K562 (cell line): ENCODE results near the gene KCNK4. TPM values are rescaled to one million over a fixed set of nuclear protein-coding genes. Genes with fewer than 3 reads are reported as not detected.

Source experiments
- ATAC-seq: fragments of 200-7000 bp; cut with Tn5 transposase; 3 replicates; pipeline ENCODE4 v1.9.1; 2020; ENCODE audit warnings: moderate library complexity
- BruUV-seq: library from RNA; stranded (reverse); fragments of 400-500 nt; replicated peaks from 2 replicates; lab custom pipeline; 2021; lab: Mats Ljungman, UMichigan
- CTCF ChIA-PET: fragments of 300-600 bp; formaldehyde crosslinking; extraction: SDS; loops from one replicate; lab custom pipeline; 2021; ENCODE audit warnings: low intra/inter-chr PET ratio; lab: Yijun Ruan, JAX
- POLR2A ChIA-PET: fragments of 300-600, 350-650 bp; sonication (Branson Sonifier 250); formaldehyde crosslinking; extraction: SDS; loops from one replicate; lab custom pipeline; 2021; ENCODE audit warnings: antibody characterized with exemption, inconsistent platforms; lab: Yijun Ruan, JAX
- DNase-seq, 4 experiments: peaks; one replicate each; pipeline versions ENCODE4 v3.0.0 to v3.0.0-alpha.2; 2011 to 2018; ENCODE audit warnings: low spot score in 3 of 4, mixed read lengths in 3 of 4; ENCODE audit errors: extremely low read depth in 1 of 4
- FAIRE-seq: peaks from 2 replicates; lab custom pipeline; 2011; peaks lifted over from hg19 to GRCh38; lab: Jason Lieb, UNC
- H2AFZ ChIP-seq: 2 replicates; pipeline ENCODE4 v1.6.0; 2011; ENCODE audit warnings: low read depth, low read length, control low read depth, inconsistent platforms
- H3K27ac ChIP-seq: fragments of 200-600 bp; 3 replicates; pipeline ENCODE4 v1.8.0; 2011; ENCODE audit warnings: low read depth, mild to moderate bottlenecking, control low read depth, inconsistent platforms, low read length, moderate library complexity, mixed read lengths; ENCODE audit errors: extremely low read depth
- H3K27me3 ChIP-seq, 2 experiments: fragments of 300-600 bp in 1 of 2; 2 replicates in 1 of 2; 3 replicates in 1 of 2; pipeline versions ENCODE4 v1.6.0 to v1.8.0; 2011; ENCODE audit warnings: inconsistent platforms in 2 of 2, low read length in 2 of 2, mild to moderate bottlenecking in 1 of 2, mixed read lengths in 1 of 2, moderate library complexity in 1 of 2; ENCODE audit not compliant: control insufficient read depth in 2 of 2, insufficient read depth in 2 of 2
- H3K36me3 ChIP-seq: fragments of 300-600 bp; 3 replicates; pipeline ENCODE4 v1.8.0; 2011; ENCODE audit warnings: mild to moderate bottlenecking, low read length, inconsistent platforms; ENCODE audit not compliant: control insufficient read depth, insufficient read depth
- H3K4me1 ChIP-seq, 2 experiments: fragments of 200-600 bp in 1 of 2; replicated peaks in 1 of 2; 2 replicates in 1 of 2; 3 replicates in 1 of 2; pipeline versions ENCODE4 v1.5.1 to v1.8.0; 2011; ENCODE audit warnings: inconsistent platforms in 2 of 2, low read length in 2 of 2, mild to moderate bottlenecking in 1 of 2, mixed read lengths in 1 of 2, moderate library complexity in 1 of 2; ENCODE audit not compliant: control insufficient read depth in 2 of 2, insufficient read depth in 2 of 2
- H3K4me2 ChIP-seq: 2 replicates; pipeline ENCODE4 v1.6.1; 2011; ENCODE audit warnings: low read length, control low read depth, inconsistent platforms, mixed read lengths; ENCODE audit not compliant: insufficient read depth
- H3K4me3 ChIP-seq: fragments of 200-600 bp; sonication (generic), shearing (Covaris generic); 2 replicates; pipeline ENCODE4 v1.5.1; 2016; ENCODE audit warnings: control low read depth, inconsistent platforms
- H3K79me2 ChIP-seq: fragments of 200-600 bp; 3 replicates; pipeline ENCODE4 v1.8.0; 2011; ENCODE audit warnings: low read length, inconsistent platforms; ENCODE audit not compliant: control insufficient read depth, insufficient read depth
- H3K9ac ChIP-seq, 2 experiments: 2 replicates each; pipeline versions ENCODE4 v1.6.0 to v1.6.1; 2011; ENCODE audit warnings: low read depth in 2 of 2, low read length in 2 of 2, control low read depth in 1 of 2, inconsistent platforms in 1 of 2, mild to moderate bottlenecking in 1 of 2, mixed read lengths in 1 of 2; ENCODE audit not compliant: insufficient read depth in 1 of 2
- H3K9me1 ChIP-seq: one replicate; pipeline ENCODE4 v1.6.0; 2011; ENCODE audit warnings: inconsistent platforms, mild to moderate bottlenecking, low read length, moderate library complexity; ENCODE audit not compliant: control insufficient read depth, insufficient read depth
- H3K9me3 ChIP-seq: replicated peaks from 2 replicates; pipeline ENCODE4 v1.5.1; 2011; ENCODE audit warnings: low read depth, low read length, inconsistent platforms; ENCODE audit not compliant: control insufficient read depth, insufficient read depth
- H4K20me1 ChIP-seq: replicated peaks from 2 replicates; pipeline ENCODE4 v1.6.1; 2011; ENCODE audit warnings: low read length, inconsistent platforms, mixed read lengths; ENCODE audit not compliant: control insufficient read depth, insufficient read depth
- MEF2A ChIP-seq: IDR thresholded peaks from 2 replicates; pipeline ENCODE4 v1.6.1; 2011; ENCODE audit warnings: low read depth, mild to moderate bottlenecking, low read length, moderate library complexity; ENCODE audit not compliant: control insufficient read depth
- RBM25 ChIP-seq: fragments of 200-400 bp; formaldehyde crosslinking; IDR thresholded peaks from 2 replicates; pipeline ENCODE4 v1.6.1; 2018; ENCODE audit warnings: low read length, low read depth, moderate library complexity; ENCODE audit not compliant: severe bottlenecking
- ZNF121 ChIP-seq: sonication (generic); formaldehyde crosslinking; conservative IDR thresholded peaks from 2 replicates; pipeline ENCODE4 v1.8.0; 2022; ENCODE audit warnings: missing genetic modification reagents
- WGBS: fragments of 100-300 bp; shearing (Covaris generic); methylation state at CpG from one replicate; pipeline ENCODE4 v1.1.6; 2016; ENCODE audit warnings: low coverage, mixed read lengths; ENCODE audit not compliant: insufficient coverage; ENCODE audit errors: missing lambda C conversion rate; 5-methylcytosine and 5-hydroxymethylcytosine counted together
- in situ Hi-C: fragments of 300-500 bp; cut with MboI; formaldehyde crosslinking; loops from 4 replicates; pipeline ENCODE4 v1.15.0; 2018; ENCODE audit warnings: inconsistent platforms, mixed read lengths
- intact Hi-C: fragments of 100-400 bp; cut with micrococcal nuclease; formaldehyde crosslinking; loops from 2 replicates; pipeline ENCODE4 v1.14.2; 2022
- polyA plus RNA-seq, 8 experiments: library from polyadenylated mRNA; depleted of rRNA in 4 of 8; stranded (reverse) in 5 of 8; unstranded in 3 of 8; fragments of >200 nt; fragmentation: Nextera tagmentation in 2 of 8; fragmentation: Illumina TruSeq in 1 of 8; extraction: Ambion mirVana in 2 of 8; extraction: Trizol in 1 of 8; gene quantifications; 2 replicates each; pipeline versions ENCODE4 v1.2.1 to v1.2.3, GENCODE V29; 2011 to 2014; ENCODE audit warnings: inconsistent platforms in 1 of 8, missing spikeins in 1 of 8
- total RNA-seq, 7 experiments: library from RNA; depleted of rRNA in 6 of 7; stranded (reverse); fragments of >200 nt in 6 of 7; fragmentation: Illumina TruSeq in 2 of 7; extraction: Trizol in 2 of 7; gene quantifications; 2 replicates each; pipeline versions ENCODE4 v1.2.1 to v1.2.3, GENCODE V29; 2011 to 2021; ENCODE audit warnings: low replicate concordance in 1 of 7
- TF ChIP-seq, protein P1 (sequence below): sonication (generic); formaldehyde crosslinking; IDR thresholded peaks from 2 replicates; pipeline ENCODE4 v1.8.0; 2022; ENCODE audit warnings: mild to moderate bottlenecking, missing genetic modification reagents

The KCNK4 gene
- total and polyA plus RNA-seq, 9 of the 15 experiments (the other 6 are each of a cell fraction or from before 2014, with no cell fraction given) = not detected

- no peak overlapping the region for H3K4me3 ChIP-seq
- H3K4me2 ChIP-seq = no peak overlapping the region
- 100% methylated on average over 1 of the region's 3 CpGs for WGBS
Observed at GRCh38 chr11:64283092-64283491, 8.0 kb upstream of the KCNK4 start.

More at GRCh38 chr11:64283092-64283491, 8.0 kb upstream of the KCNK4 start:
- no peak for FAIRE-seq
- no peak overlapping the region for H2AFZ ChIP-seq
- no peak for ATAC-seq
- H3K27me3 ChIP-seq = no peaks in the 10 kb centered on the region
- ChIA-PET CTCF (no interaction called here), POLR2A (interaction anchor here (0.7 to 5.1 kb wide), 4 partner anchors 9 to 40 kb away, joined by 3 to 54 read pairs (median 3); no protein-coding TSS in a partner anchor)
- intact Hi-C loops (no loop called here), in situ Hi-C loops (no loop called here)
- no TSS peak for BruUV-seq
- H3K79me2 ChIP-seq = peaks cover 12% of the 10 kb centered on the region; the same call in 2 of the 3 replicates
- TF ChIP-seq MEF2A = peak; percentile 68; the same call in 1 of the 2 replicates
- peak; percentile 94 for TF ChIP-seq ZNF121 (CRISPR knock-in tag)
- TF ChIP-seq RBM25 = peak; percentile 41
- TF ChIP-seq, protein P1, sequence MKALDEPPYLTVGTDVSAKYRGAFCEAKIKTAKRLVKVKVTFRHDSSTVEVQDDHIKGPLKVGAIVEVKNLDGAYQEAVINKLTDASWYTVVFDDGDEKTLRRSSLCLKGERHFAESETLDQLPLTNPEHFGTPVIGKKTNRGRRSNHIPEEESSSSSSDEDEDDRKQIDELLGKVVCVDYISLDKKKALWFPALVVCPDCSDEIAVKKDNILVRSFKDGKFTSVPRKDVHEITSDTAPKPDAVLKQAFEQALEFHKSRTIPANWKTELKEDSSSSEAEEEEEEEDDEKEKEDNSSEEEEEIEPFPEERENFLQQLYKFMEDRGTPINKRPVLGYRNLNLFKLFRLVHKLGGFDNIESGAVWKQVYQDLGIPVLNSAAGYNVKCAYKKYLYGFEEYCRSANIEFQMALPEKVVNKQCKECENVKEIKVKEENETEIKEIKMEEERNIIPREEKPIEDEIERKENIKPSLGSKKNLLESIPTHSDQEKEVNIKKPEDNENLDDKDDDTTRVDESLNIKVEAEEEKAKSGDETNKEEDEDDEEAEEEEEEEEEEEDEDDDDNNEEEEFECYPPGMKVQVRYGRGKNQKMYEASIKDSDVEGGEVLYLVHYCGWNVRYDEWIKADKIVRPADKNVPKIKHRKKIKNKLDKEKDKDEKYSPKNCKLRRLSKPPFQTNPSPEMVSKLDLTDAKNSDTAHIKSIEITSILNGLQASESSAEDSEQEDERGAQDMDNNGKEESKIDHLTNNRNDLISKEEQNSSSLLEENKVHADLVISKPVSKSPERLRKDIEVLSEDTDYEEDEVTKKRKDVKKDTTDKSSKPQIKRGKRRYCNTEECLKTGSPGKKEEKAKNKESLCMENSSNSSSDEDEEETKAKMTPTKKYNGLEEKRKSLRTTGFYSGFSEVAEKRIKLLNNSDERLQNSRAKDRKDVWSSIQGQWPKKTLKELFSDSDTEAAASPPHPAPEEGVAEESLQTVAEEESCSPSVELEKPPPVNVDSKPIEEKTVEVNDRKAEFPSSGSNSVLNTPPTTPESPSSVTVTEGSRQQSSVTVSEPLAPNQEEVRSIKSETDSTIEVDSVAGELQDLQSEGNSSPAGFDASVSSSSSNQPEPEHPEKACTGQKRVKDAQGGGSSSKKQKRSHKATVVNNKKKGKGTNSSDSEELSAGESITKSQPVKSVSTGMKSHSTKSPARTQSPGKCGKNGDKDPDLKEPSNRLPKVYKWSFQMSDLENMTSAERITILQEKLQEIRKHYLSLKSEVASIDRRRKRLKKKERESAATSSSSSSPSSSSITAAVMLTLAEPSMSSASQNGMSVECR (CRISPR knock-in tag) = no peak
- peak overlapping the region in 1 of 2 experiments; percentile 63; a peak in 1 of 4 replicates for H3K9ac ChIP-seq
- DNase-seq = no peak
- no peaks in the 10 kb centered on the region for H3K9me1 ChIP-seq
- no peaks in the 10 kb centered on the region for H3K9me3 ChIP-seq
- peaks cover 7 to 42% of the 10 kb centered on the region in 2 experiments; a peak in 4 of 5 replicates for H3K4me1 ChIP-seq
- H4K20me1 ChIP-seq = no peaks in the 10 kb centered on the region
- peaks cover 11% of the 10 kb centered on the region; the same call in 1 of the 3 replicates for H3K36me3 ChIP-seq
- H3K27ac ChIP-seq = 0 out of 3 replicates have a peak overlapping the region, but pooled peaks have one; percentile 21
